Erythroblast (primary cell): Measurements from ENCODE around the gene VARS1.
"Not testable (repeated sequence)": the region's sequence is repeated elsewhere in the genome, so short reads cannot be mapped to it uniquely, and the experiment has no call there.

Source experiments
- DNase-seq, 2 experiments: peaks; one replicate each; lab custom pipeline; 2025; lab: John Stamatoyannopoulos, UW
- GATA1 ChIP-seq: IDR thresholded peaks from 2 replicates; pipeline ENCODE4 v1.6.1; 2011; ENCODE audit warnings: low read depth, mild to moderate bottlenecking, control low read depth, low read length, moderate library complexity
- POLR2A ChIP-seq: IDR thresholded peaks from 2 replicates; pipeline ENCODE4 v1.6.1; 2011; ENCODE audit warnings: mild to moderate bottlenecking, low read length

VARS1 gene

GRCh38 chr6:31829633-31830283 lies 34.2 kb upstream of the VARS1 start:
- TF ChIP-seq POLR2A (no peak), GATA1 (no peak)
- peak; percentile 74 to 83 for DNase-seq

GRCh38 chr6:31827286-31828079 lies 31.9 kb upstream of the VARS1 start, which contains the start of gene HSPA1B:
Gene HSPA1B, plus strand, starts transcription at chr6:31827738. Its CDS starts 213 bp downstream, at chr6:31827951.
- peak; percentile 99 to 100 for DNase-seq
- TF ChIP-seq GATA1 (no peak), POLR2A (peak; percentile 98)

- TF ChIP-seq GATA1 (no peak), POLR2A (no peak)
- peak; percentile 90 to 93 for DNase-seq
These were observed 31.3 kb upstream of the VARS1 start for GRCh38 chr6:31826793-31827285.

- DNase-seq = no peak
- TF ChIP-seq POLR2A = no peak
These were observed 30.0 kb upstream of the VARS1 start for GRCh38 chr6:31825553-31825952.

- DNase-seq = not testable (repeated sequence)
These were observed 28.1 kb upstream of the VARS1 start for GRCh38 chr6:31823592-31824196.

GRCh38 chr6:31822036-31822821 lies 26.7 kb upstream of the VARS1 start:
- no peak for TF ChIP-seq GATA1
- peak; percentile 74 for TF ChIP-seq POLR2A
- DNase-seq = peak; percentile 93

- DNase-seq = peak; percentile 72 to 81
- TF ChIP-seq GATA1 = no peak
- TF ChIP-seq POLR2A = peak; percentile 32
These were observed 25.9 kb upstream of the VARS1 start for GRCh38 chr6:31821301-31822035.

- not testable (repeated sequence) for DNase-seq
These were observed 24.8 kb upstream of the VARS1 start for GRCh38 chr6:31820399-31820798.

- DNase-seq = no peak
- TF ChIP-seq POLR2A (no peak), GATA1 (no peak)
These were observed 24.3 kb upstream of the VARS1 start for GRCh38 chr6:31819871-31820299.

- not testable (repeated sequence) for DNase-seq
These were observed 22.5 kb upstream of the VARS1 start for GRCh38 chr6:31817929-31818511.

GRCh38 chr6:31817133-31817928 lies 21.8 kb upstream of the VARS1 start:
- DNase-seq = not testable (repeated sequence)

GRCh38 chr6:31815025-31815838 lies 19.7 kb upstream of the VARS1 start, which contains the start of the genes HSPA1A and HSPA1L:
Gene HSPA1A, plus strand, starts transcription at chr6:31815543. Its CDS starts 214 bp downstream, at chr6:31815757.
Gene HSPA1L, minus strand, starts transcription at chr6:31815283. Its CDS starts 3,311 bp downstream, at chr6:31811972.
- DNase-seq = peak; percentile 83 to 87
- no peak for TF ChIP-seq GATA1
- TF ChIP-seq POLR2A = peak; percentile 92
